NB4 (cell line): ENCODE measurements around the gene ATG12.

Source experiments
- CTCF ChIP-seq: IDR thresholded peaks from one replicate; pipeline ENCODE4 v1.5.1; 2012; ENCODE audit warnings: low read depth, low read length
- MYC ChIP-seq: IDR thresholded peaks from 2 replicates; pipeline ENCODE4 v1.6.1; 2011; ENCODE audit warnings: low read depth, low read length
- POLR2A ChIP-seq: IDR thresholded peaks from 2 replicates; pipeline ENCODE4 v1.6.1; 2011; ENCODE audit warnings: mild to moderate bottlenecking; ENCODE audit not compliant: insufficient read length; ENCODE audit errors: extremely low read depth

GRCh38 chr5:115844321-115844817 is 3.0 kb upstream of the ATG12 start:
- no peak for TF ChIP-seq CTCF
- TF ChIP-seq MYC, result no peak
- no peak for TF ChIP-seq POLR2A
